K562 (cell line): ENCODE results near the gene SLCO1A2. TPM values are rescaled to one million over a fixed set of nuclear protein-coding genes. Genes with fewer than 3 reads are reported as not detected.

ENCODE experiments used
- CREM ChIP-seq: IDR thresholded peaks from 2 replicates; pipeline ENCODE4 v1.6.1; 2014; ENCODE audit warnings: antibody characterized with exemption, low read depth
- E2F1 ChIP-seq: sonication (generic); formaldehyde crosslinking; IDR thresholded peaks from 2 replicates; pipeline ENCODE4 v1.8.1; 2023; ENCODE audit warnings: mild to moderate bottlenecking, missing genetic modification reagents, moderate library complexity
- E2F6 ChIP-seq, 2 experiments: IDR thresholded peaks; 2 replicates each; pipeline ENCODE4 v1.6.1; 2011; ENCODE audit warnings: borderline replicate concordance in 1 of 2, control low read depth in 1 of 2, low read depth in 1 of 2, low read length in 1 of 2, mild to moderate bottlenecking in 1 of 2, mixed read lengths in 1 of 2, moderate library complexity in 1 of 2; ENCODE audit not compliant: insufficient read depth in 1 of 2, insufficient read length in 1 of 2, poor library complexity in 1 of 2, severe bottlenecking in 1 of 2; ENCODE audit errors: extremely low read depth in 1 of 2
- FOXK2 ChIP-seq, 2 experiments: fragments of 450-650 bp; IDR thresholded peaks in 1 of 2; conservative IDR thresholded peaks in 1 of 2; 2 replicates each; pipeline ENCODE4 v1.6.1; 2016; ENCODE audit warnings: low read depth in 2 of 2, mild to moderate bottlenecking in 1 of 2
- GTF2B ChIP-seq: IDR thresholded peaks from 2 replicates; pipeline ENCODE4 v1.6.1; 2011; ENCODE audit not compliant: insufficient read length; ENCODE audit errors: extremely low read depth
- JUN ChIP-seq, 2 experiments: sonication (generic) in 1 of 2; formaldehyde crosslinking in 1 of 2; IDR thresholded peaks; 2 replicates each; pipeline versions ENCODE4 v1.6.1 to v1.8.0; 2012 to 2022; ENCODE audit warnings: borderline replicate concordance in 2 of 2, mild to moderate bottlenecking in 2 of 2, improper control_type of control experiment in 1 of 2, low read depth in 1 of 2, low read length in 1 of 2, missing genetic modification reagents in 1 of 2
- KDM1A ChIP-seq, 2 experiments: fragments of 450-650 bp; IDR thresholded peaks; 2 replicates each; pipeline ENCODE4 v1.6.1; 2016; ENCODE audit warnings: mild to moderate bottlenecking in 2 of 2
- MEIS2 ChIP-seq: fragments of 450-650 bp; IDR thresholded peaks from 2 replicates; pipeline ENCODE4 v1.6.1; 2014; ENCODE audit warnings: mild to moderate bottlenecking; ENCODE audit not compliant: partially characterized antibody
- NFIX ChIP-seq: fragments of 250-450 bp; sonication (Bioruptor Pico); IDR thresholded peaks from 2 replicates; pipeline ENCODE4 v1.4.0; 2020; ENCODE audit warnings: low read depth, mild to moderate bottlenecking, moderate library complexity
- NR2C1 ChIP-seq, 2 experiments: fragments of 450-650 bp; IDR thresholded peaks; 2 replicates each; pipeline ENCODE4 v1.6.1; 2017; ENCODE audit warnings: mild to moderate bottlenecking in 2 of 2, antibody characterized with exemption in 1 of 2, inconsistent platforms in 1 of 2, missing compliant biosample characterization in 1 of 2, missing genetic modification characterization in 1 of 2
- RAD51 ChIP-seq: fragments of 450-650 bp; IDR thresholded peaks from 2 replicates; pipeline ENCODE4 v1.7.1; 2016; ENCODE audit warnings: low read depth, mild to moderate bottlenecking, borderline replicate concordance
- RNF219 ChIP-seq: fragments of 250-450 bp; sonication (Bioruptor Pico); IDR thresholded peaks from 2 replicates; pipeline ENCODE4 v1.5.0; 2022; ENCODE audit warnings: mild to moderate bottlenecking
- SMAD4 ChIP-seq: fragments of 250-450 bp; sonication (Bioruptor Pico); conservative IDR thresholded peaks from 2 replicates; pipeline ENCODE4 v1.8.0; 2021; ENCODE audit warnings: inconsistent platforms, mild to moderate bottlenecking, moderate library complexity
- TCF3 ChIP-seq: sonication (generic); formaldehyde crosslinking; IDR thresholded peaks from 2 replicates; pipeline ENCODE4 v1.4.0; 2020; ENCODE audit warnings: mild to moderate bottlenecking, missing genetic modification reagents
- THRB ChIP-seq: fragments of 450-650 bp; formaldehyde crosslinking; conservative IDR thresholded peaks from 2 replicates; pipeline ENCODE4 v1.4.0; 2022; ENCODE audit warnings: mild to moderate bottlenecking, missing genetic modification characterization
- WHSC1 ChIP-seq: IDR thresholded peaks from one replicate; pipeline ENCODE4 v1.6.1; 2012; ENCODE audit warnings: low read length, control low read depth, inconsistent platforms
- ZNF79 ChIP-seq: fragments of 250-450 bp; sonication (Bioruptor Pico); IDR thresholded peaks from 2 replicates; pipeline ENCODE4 v1.4.0; 2020; ENCODE audit warnings: low read depth, mild to moderate bottlenecking, moderate library complexity
- polyA plus RNA-seq, 8 experiments: library from polyadenylated mRNA; depleted of rRNA in 4 of 8; stranded (reverse) in 5 of 8; unstranded in 3 of 8; fragments of >200 nt; fragmentation: Nextera tagmentation in 2 of 8; fragmentation: Illumina TruSeq in 1 of 8; extraction: Ambion mirVana in 2 of 8; extraction: Trizol in 1 of 8; gene quantifications; 2 replicates each; pipeline versions ENCODE4 v1.2.1 to v1.2.3, GENCODE V29; 2011 to 2014; ENCODE audit warnings: inconsistent platforms in 1 of 8, missing spikeins in 1 of 8
- total RNA-seq, 7 experiments: library from RNA; depleted of rRNA in 6 of 7; stranded (reverse); fragments of >200 nt in 6 of 7; fragmentation: Illumina TruSeq in 2 of 7; extraction: Trizol in 2 of 7; gene quantifications; 2 replicates each; pipeline versions ENCODE4 v1.2.1 to v1.2.3, GENCODE V29; 2011 to 2021; ENCODE audit warnings: low replicate concordance in 1 of 7
- TF ChIP-seq, protein P1 (sequence below): sonication (generic); formaldehyde crosslinking; IDR thresholded peaks from 2 replicates; pipeline ENCODE4 v1.8.1; 2022; ENCODE audit warnings: missing genetic modification reagents

SLCO1A2 gene
- total and polyA plus RNA-seq, 9 of the 15 experiments (the other 6 are each of a cell fraction or from before 2014, with no cell fraction given): 1.2 to 4.4 (median 2.6) TPM

DNA sequence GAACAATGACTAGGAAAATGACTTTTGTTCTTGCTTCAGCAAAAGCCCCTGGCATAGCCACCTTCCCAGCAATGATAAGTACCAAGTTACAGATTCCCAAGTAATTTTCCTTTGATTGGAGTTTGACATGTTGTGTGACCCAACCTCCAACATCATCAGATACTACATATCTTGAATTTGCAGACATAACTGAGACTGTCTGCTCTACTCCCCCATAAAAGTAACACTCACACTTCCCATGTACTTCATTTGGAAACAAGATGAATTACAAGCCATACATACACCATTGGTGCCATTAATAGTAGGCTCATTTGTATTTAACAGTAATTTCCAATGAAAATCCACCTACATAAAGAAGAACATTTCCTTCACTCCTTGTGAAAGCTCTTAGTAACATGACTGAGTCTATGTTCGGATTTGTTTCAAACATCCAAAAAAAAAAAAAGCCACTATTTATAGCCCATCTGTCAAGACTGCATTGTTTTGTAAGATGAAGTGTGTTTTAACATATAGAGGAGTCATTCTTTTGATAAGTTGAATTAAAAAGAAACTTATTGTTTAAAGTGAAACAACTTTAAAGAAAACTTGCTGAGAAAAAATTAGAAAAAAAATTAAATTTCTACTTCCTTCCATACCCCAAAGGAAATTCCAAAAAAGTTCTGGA is 12.0 kb upstream of the SLCO1A2 start (continued):
- TF ChIP-seq THRB (CRISPR knock-in tag) (no peak), RAD51 (no peak), WHSC1 (no peak), KDM1A (IDR thresholded peaks at IDR 0.05) (0 out of 4 replicates have a peak, but pooled peaks of 1 of the 2 experiments have one; percentile 29), CREM (0 out of 2 replicates have a peak, but pooled peaks have one; percentile 25), E2F1 (CRISPR knock-in tag) (no peak), GTF2B (no peak), E2F6 (IDR thresholded peaks at IDR 0.05; ENCODE audit: borderline replicate concordance in 1 of 2, extremely low read depth in 1 of 2, insufficient read depth in 1 of 2, insufficient read length in 1 of 2, low read depth in 1 of 2, low read length in 1 of 2, poor library complexity in 1 of 2, severe bottlenecking in 1 of 2) (no peak), NFIX (CRISPR knock-in tag) (no peak), TCF3 (CRISPR knock-in tag) (peak; percentile 72), SMAD4 (CRISPR knock-in tag) (peak; percentile 53; the same call in 1 of the 2 replicates), MEIS2 (peak; percentile 52), RNF219 (no peak), ZNF79 (no peak), JUN (IDR thresholded peaks at IDR 0.05; ENCODE audit: borderline replicate concordance, low read depth, low read length) (no peak), JUN (CRISPR knock-in tag; IDR thresholded peaks at IDR 0.05; ENCODE audit: borderline replicate concordance) (no peak), FOXK2 (conservative IDR thresholded peaks at IDR 0.05 in 1 of 2, IDR thresholded peaks at IDR 0.05 in 1 of 2; ENCODE audit: low read depth in 2 of 2) (no peak), NR2C1 (IDR thresholded peaks at IDR 0.05) (no peak), NR2C1 (tag; IDR thresholded peaks at IDR 0.05) (no peak)
- TF ChIP-seq, protein P1, sequence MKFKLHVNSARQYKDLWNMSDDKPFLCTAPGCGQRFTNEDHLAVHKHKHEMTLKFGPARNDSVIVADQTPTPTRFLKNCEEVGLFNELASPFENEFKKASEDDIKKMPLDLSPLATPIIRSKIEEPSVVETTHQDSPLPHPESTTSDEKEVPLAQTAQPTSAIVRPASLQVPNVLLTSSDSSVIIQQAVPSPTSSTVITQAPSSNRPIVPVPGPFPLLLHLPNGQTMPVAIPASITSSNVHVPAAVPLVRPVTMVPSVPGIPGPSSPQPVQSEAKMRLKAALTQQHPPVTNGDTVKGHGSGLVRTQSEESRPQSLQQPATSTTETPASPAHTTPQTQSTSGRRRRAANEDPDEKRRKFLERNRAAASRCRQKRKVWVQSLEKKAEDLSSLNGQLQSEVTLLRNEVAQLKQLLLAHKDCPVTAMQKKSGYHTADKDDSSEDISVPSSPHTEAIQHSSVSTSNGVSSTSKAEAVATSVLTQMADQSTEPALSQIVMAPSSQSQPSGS (CRISPR knock-in tag): no peak
